Measurements from ENCODE around the gene DYNC2LI1.

DNA sequence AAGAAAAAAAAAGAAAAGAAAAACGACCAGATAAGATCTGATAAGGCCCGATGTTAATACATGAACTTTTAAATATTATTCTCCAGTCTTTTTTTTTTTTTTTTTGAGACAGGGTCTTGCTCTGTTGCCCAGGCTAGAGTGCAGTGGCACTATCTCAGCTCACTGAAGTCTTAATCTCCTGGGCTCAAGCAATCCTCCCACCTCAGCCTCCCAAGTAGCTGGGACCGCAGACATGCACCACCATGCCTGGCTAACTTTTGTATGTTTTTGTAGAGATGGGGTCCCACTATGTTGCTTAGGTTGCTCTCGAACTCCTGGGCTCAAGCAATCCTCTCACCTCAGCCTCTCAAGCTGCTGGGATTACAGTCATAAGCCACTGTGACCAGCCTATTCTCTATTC, 63.2 kb downstream of the DYNC2LI1 start:
- TF ChIP-seq EZH2 (IDR thresholded peaks at IDR 0.05; ENCODE audit: insufficient read depth, low read length) = no peak
- no peak for TF ChIP-seq CTCF (IDR thresholded peaks at IDR 0.05; ENCODE audit: insufficient read depth, low read depth, low read length)
